GM18909 (cell line): ENCODE results near the gene FIZ1.

Source experiments
- ATAC-seq: cut with Tn5 transposase; IDR thresholded peaks from one replicate; pipeline ENCODE4 v1.9.1; 2021; ENCODE audit warnings: mild to moderate bottlenecking; ENCODE audit not compliant: unreplicated experiment, poor library complexity

The FIZ1 gene

DNA sequence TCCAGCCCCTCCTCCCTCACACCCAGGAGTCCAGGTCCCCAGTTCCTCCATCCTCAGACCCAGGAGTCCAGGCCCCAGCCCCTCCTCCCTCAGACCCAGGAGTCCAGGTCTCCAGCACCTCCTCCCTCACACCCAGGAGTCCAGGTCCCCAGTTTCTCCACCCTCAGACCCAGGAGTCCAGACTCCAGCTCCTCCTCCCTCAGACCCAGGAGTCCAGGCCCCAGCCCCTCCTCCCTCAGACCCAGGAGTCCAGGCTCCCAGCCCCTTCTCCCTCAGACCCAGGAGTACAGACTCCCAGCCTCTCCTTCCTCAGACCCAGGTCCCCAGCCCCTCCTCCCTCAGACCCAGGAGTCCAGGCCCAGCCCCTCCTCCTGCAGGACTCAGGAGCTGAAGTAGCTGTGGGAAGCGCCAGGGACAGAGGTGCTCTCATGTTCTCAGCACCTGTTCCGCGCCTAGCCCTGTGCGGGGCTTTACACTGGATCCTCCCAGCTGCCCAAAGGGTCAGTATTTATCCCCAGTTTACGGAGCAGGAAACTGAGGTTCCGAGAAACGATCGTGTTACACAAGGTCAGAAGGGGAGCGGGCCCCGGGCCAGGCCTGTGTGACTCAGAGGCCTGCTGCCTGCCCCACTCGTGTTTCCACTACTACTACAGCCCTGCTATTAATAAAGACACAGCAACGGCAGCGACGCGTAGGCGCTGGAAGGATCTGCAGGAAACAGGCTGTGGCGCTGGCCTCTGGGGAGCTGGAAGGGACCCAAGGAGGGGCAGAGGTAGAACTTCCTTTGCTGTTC, 52.3 kb downstream of the FIZ1 start:
- no peak for ATAC-seq

DNA sequence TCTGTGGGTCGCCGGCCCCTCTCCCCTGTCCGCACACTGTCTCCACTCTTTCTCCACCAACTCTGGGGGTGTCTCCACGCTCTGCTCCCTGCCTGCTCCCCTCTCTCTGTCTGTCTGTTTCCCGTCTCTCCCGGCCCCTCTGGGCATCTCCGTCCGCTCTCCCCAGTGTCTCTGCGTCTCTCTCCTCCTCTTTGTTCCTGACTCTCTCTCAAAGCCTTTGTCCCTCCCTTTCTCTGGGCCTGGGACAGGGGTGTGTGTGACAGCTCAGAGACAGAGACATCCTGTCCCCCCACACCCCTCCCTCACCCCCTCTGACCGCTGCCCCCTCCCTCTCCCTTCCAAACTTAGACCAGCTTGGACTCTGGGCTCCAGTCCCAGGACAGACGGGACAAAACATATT, 53.3 kb downstream of the FIZ1 start:
- ATAC-seq, result no peak

DNA sequence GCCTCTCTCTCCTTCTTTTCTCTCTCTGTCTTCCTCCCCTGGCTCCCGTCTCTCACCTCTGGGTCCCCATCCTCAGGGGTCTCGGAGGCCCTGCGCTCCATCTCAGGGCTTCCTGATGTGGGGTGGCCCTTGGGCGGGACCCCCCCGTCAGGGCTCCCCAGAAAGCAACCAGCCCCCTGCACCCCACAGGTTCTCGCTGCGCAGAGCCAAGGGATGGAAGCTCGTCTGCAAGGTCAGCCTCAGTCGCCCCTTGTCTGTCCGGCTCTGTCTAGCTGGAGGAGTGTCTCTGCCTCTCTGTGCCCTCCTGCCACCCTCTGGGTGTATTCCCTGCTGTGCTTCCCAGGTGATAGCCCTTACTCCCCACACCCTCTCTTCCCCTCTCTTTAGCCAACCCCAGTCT, 53.9 kb downstream of the FIZ1 start, which contains the start of gene SBK3:
SBK3 (minus strand) TSS at position 101 of the 400 bp plus-strand sequence; CDS start at position 101, 0 bp downstream.
- ATAC-seq, result no peak

DNA sequence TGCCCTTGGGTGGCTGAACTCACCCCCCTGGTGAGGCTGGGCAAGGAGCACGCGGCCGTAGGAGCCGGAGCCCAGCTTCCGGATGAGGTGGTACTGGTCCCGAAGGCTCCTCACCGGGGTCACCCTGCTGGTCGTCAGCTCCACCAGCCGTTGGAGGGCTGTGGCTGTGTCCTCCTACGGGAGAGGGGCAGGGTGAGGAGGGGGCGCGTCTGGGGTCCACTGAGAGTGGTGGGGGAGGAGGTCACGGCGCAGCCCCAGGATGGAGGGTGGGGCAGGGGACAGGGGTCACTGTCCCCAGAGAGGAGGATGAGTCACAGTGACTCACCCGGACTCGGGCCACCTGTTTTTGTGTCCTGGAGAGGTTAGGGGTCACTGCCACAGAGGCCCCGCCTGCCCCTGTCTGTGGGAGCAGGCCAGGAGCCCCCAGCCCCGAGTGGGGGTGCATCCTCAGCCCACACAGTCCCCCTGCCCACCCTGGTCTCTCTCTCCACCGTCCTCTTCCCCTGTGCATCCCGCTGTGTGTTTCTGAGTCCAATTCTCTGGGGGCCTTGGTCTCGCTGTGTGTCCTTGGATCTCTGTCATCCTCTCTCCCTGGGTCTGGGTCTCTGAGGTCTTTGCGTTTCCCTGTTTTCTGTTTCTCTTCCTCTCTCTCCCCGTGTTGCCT, 54.4 kb downstream of the FIZ1 start:
- no peak for ATAC-seq

DNA sequence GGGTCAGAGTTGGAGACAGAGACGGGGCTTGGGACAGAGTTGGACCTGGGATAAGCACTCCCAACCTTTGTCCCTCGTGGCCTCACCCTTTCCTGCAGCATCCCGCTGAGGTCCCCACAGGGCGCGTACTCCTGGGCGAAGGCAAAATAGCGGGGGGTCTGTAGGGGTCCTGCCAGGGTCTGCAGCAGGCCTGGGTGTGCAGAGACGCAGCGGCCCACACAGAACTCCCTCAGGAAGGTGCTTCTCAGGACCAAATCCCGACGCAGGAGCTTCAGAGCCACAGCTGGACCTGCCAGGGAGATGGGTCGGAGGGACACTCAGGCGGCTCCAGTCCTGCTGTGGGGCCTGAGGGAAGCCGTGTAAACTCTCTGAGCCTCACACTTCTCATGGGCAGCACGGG, 55.3 kb downstream of the FIZ1 start:
- no peak for ATAC-seq

DNA sequence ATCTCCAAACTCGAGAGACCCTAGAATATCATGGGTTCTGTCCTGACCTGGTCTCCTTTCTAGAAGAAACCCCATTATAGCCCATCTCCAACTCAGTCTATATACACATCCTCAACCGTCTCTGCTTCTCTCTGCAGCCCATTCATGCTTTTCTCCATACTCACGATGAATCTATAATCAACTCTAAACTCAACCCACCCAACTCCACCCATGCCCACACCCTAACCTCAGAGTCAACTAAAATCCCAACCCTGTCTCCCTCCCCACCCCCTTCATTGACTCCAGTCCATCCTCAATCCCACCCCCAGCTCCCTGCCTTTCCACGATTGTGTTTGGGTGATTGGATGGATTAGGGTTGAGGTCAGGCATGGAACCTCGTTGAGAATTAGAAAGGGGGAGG, 55.8 kb downstream of the FIZ1 start:
- no peak for ATAC-seq

DNA sequence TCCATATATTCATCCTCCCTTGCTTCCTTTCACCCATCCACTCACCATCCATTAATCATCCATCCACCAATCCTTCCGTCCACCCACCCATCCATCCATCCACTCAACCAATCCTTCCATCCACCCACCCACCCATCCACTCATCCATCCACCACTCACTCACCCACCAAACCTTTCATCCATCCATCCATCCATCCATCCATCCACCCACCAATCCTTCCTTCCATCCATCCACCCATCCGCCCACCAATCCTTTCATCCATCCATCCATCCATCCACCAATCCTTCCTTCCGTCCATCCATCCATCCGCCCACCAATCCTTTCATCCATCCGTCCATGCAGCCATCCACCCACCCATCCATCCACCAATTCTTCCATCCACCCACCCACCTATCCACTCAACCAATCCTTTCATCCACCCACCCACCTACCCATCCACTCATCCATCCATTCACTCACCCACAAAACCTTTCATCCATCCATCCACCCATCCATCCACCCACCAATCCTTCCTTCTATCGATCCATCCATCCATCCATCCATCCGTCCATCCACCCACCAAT, 56.9 kb downstream of the FIZ1 start:
- ATAC-seq, result no peak
